ENCODE results near the gene SCAMP3.

DNA sequence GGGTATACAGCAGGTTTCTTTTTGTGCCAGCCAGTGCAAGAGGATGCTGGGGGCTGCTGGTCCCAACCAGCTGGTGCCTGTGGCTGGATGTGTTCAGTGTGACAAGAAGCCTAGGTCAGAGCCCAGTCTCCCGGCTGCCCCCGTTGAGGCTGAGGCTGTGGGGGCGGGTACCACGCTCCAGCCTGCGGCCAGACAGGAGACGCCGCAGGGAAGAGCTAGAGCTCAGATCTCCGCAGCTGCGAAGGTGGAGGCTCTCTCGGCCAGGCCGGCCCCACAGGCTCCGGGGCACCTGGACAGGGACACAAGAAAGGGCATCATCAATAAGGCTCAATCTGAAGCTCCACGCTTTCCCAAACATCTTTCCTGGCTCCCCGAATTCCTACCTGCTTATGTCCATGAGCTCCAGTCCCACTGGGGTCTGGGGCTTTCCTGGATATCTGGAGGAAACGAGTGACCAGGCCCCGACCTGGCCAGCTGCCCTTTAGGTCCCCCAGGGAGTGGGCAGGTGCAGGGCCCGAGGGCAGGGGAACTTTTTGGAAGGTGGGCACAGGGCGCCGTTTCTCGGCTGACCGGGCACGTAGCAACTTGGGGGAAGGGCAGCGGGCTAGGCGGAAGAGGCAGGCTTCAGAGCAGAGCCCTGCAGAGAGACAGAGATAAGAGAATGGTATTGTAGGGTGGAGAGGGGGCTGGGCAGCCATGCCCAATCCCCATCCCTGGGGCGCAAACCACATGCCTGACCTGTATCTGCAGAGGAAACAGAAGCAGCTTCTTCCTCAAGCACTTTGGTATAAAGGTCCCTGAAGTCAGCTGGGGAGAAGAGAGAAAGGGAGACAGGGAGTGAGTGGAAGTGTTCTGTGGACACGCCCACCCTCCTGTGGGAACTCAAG, 14.2 kb downstream of the SCAMP3 start:
- TF ChIP-seq, protein P1, sequence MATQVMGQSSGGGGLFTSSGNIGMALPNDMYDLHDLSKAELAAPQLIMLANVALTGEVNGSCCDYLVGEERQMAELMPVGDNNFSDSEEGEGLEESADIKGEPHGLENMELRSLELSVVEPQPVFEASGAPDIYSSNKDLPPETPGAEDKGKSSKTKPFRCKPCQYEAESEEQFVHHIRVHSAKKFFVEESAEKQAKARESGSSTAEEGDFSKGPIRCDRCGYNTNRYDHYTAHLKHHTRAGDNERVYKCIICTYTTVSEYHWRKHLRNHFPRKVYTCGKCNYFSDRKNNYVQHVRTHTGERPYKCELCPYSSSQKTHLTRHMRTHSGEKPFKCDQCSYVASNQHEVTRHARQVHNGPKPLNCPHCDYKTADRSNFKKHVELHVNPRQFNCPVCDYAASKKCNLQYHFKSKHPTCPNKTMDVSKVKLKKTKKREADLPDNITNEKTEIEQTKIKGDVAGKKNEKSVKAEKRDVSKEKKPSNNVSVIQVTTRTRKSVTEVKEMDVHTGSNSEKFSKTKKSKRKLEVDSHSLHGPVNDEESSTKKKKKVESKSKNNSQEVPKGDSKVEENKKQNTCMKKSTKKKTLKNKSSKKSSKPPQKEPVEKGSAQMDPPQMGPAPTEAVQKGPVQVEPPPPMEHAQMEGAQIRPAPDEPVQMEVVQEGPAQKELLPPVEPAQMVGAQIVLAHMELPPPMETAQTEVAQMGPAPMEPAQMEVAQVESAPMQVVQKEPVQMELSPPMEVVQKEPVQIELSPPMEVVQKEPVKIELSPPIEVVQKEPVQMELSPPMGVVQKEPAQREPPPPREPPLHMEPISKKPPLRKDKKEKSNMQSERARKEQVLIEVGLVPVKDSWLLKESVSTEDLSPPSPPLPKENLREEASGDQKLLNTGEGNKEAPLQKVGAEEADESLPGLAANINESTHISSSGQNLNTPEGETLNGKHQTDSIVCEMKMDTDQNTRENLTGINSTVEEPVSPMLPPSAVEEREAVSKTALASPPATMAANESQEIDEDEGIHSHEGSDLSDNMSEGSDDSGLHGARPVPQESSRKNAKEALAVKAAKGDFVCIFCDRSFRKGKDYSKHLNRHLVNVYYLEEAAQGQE (IDR thresholded peaks at IDR 0.05; ENCODE audit: borderline replicate concordance): no peak
- TF ChIP-seq, protein P2, sequence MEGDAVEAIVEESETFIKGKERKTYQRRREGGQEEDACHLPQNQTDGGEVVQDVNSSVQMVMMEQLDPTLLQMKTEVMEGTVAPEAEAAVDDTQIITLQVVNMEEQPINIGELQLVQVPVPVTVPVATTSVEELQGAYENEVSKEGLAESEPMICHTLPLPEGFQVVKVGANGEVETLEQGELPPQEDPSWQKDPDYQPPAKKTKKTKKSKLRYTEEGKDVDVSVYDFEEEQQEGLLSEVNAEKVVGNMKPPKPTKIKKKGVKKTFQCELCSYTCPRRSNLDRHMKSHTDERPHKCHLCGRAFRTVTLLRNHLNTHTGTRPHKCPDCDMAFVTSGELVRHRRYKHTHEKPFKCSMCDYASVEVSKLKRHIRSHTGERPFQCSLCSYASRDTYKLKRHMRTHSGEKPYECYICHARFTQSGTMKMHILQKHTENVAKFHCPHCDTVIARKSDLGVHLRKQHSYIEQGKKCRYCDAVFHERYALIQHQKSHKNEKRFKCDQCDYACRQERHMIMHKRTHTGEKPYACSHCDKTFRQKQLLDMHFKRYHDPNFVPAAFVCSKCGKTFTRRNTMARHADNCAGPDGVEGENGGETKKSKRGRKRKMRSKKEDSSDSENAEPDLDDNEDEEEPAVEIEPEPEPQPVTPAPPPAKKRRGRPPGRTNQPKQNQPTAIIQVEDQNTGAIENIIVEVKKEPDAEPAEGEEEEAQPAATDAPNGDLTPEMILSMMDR (IDR thresholded peaks at IDR 0.05; ENCODE audit: poor library complexity, severe bottlenecking): no peak
- no peak for TF ChIP-seq POLR2AphosphoS5 (IDR thresholded peaks at IDR 0.05)
